ENCODE measurements around the gene IL2.

IL2 gene

DNA sequence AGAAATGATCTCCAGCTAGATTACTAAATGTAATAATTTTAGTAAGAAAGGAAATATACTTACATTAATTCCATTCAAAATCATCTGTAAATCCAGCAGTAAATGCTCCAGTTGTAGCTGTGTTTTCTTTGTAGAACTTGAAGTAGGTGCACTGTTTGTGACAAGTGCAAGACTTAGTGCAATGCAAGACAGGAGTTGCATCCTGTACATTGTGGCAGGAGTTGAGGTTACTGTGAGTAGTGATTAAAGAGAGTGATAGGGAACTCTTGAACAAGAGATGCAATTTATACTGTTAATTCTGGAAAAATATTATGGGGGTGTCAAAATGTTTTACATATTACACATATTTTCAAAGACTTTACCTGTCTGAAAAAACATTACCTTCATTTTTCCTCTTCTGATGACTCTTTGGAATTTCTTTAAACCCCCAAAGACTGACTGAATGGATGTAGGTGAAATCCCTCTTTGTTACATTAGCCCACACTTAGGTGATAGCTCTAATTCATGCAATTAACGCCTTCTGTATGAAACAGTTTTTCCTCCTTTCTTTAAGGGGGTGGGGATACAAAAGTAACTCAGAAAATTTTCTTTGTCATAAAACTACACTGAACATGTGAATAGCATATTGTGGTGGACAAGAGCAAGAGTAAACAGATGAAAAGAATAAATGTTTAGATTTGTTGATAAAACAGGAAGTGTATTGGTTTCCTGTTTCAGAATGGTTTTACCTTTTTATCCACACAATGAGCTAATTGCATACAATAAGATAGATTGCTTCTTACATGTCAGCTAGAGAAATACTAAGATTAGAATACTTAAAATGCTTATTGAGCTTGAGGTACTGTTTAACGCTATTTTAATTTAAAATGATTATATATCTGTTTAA is at the start of gene IL2:
Gene IL2 (minus strand): TSS at position 495 of the 886 bp plus-strand sequence. CDS start 285 bp downstream, at position 210.
- Histone ChIP-seq H3K36me3 (ENCODE audit: control insufficient read depth, insufficient read depth, low read length) (no peaks in the 10 kb centered on the region), H3K27me3 (ENCODE audit: control insufficient read depth, insufficient read depth, low read length) (no peaks in the 10 kb centered on the region), H3K9me3 (ENCODE audit: control insufficient read depth, low read length) (no peaks in the 10 kb centered on the region), H3K4me3 (ENCODE audit: low read length) (no peak within 1 kb of the TSS), H3K9ac (ENCODE audit: low read length) (no peak within 1 kb of the TSS), H3K4me1 (ENCODE audit: control insufficient read depth, insufficient read depth, low read length) (no peaks in the 10 kb centered on the region)

DNA sequence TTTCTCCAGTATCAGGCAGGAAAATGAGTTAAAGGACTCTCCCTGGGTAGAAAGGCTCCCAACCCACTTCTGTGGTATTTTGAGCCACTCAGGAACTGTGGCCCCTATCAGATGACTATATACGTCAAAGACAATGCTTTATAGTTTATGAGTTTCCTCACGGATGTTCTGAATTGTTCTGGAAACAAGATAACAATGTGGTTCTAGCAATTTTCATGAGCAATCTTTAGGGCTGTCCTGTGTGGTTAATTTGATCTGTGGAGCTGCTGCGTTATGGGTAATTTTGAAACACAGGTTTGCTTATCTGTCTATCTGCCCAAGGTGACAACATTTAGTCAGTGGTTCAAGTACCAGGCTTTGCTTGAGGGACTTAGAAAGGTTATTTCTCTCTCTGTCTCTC is 46.7 kb upstream of the IL2 start:
- Histone ChIP-seq H3K36me3 (ENCODE audit: control insufficient read depth, insufficient read depth, low read length) (no peaks in the 10 kb centered on the region), H3K27me3 (ENCODE audit: control insufficient read depth, insufficient read depth, low read length) (no peaks in the 10 kb centered on the region), H3K9ac (ENCODE audit: low read length) (no peak overlapping the region)

DNA sequence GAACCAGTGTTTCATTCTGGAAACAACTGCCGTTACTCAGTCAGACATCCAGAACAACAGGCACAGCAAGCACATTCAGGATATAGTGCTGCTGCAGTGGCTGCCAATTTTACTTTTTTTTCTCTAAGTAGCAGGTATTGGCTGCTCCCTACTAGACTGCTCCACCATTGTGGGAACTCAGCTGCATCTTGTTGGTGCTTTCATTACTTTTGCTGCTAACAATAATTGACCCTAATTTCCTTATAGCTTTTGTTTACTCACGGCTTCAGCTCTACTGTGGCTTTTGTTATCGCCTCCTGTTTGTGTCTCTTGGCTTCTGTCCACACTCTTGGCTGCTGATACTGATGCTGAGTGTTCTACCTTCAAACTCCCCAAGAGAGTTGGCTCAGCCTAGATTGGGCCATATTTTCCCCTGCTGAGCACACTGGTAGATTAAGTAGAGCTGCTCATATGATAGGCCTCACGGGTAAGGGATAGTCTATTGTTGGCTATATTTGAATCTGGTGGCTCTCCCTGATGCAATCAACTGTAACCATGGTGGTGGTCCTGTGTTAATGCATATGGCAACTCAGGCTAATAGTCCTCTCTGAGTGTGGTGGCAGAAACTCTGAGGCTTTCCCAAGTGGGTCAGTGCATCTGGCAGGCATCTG is 44.5 kb upstream of the IL2 start:
- Histone ChIP-seq H3K4me3 (ENCODE audit: low read length) (no peak overlapping the region), H3K9ac (ENCODE audit: low read length) (no peak overlapping the region), H3K36me3 (ENCODE audit: control insufficient read depth, insufficient read depth, low read length) (no peaks in the 10 kb centered on the region), H3K9me3 (ENCODE audit: control insufficient read depth, low read length) (no peaks in the 10 kb centered on the region), H3K4me1 (ENCODE audit: control insufficient read depth, insufficient read depth, low read length) (peaks cover 5% of the 10 kb centered on the region), H3K27me3 (ENCODE audit: control insufficient read depth, insufficient read depth, low read length) (no peaks in the 10 kb centered on the region)

More for the DNA sequence above, 46.7 kb upstream of the IL2 start:
- Histone ChIP-seq H3K4me1 (ENCODE audit: control insufficient read depth, insufficient read depth, low read length) (peaks cover 5% of the 10 kb centered on the region), H3K4me3 (ENCODE audit: low read length) (no peak overlapping the region), H3K9me3 (ENCODE audit: control insufficient read depth, low read length) (no peaks in the 10 kb centered on the region)

DNA sequence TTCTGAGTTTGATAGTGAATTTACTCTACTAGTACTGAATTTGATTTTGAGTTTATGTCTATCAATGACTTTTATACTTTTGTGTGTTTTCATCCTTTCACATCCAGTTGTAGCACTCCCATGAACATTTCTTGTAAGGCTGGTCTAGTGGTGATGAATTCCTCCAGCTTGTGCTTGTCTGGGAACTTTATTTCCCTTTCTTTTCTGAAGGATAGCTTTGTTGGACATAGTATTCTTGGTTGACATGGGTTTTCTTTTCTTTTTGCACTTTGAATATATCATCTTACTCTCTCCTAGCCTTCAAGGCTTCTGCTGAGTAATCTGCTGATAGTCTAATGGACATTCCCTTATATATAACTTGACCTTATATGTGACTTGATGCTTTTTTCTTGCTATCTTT is 32.5 kb upstream of the IL2 start:
- no peaks in the 10 kb centered on the region for H3K4me1 ChIP-seq (ENCODE audit: control insufficient read depth, insufficient read depth, low read length)
- H3K36me3 ChIP-seq (ENCODE audit: control insufficient read depth, insufficient read depth, low read length) = no peaks in the 10 kb centered on the region
- H3K9ac ChIP-seq (ENCODE audit: low read length) = no peak overlapping the region
- no peaks in the 10 kb centered on the region for H3K27me3 ChIP-seq (ENCODE audit: control insufficient read depth, insufficient read depth, low read length)
- H3K9me3 ChIP-seq (ENCODE audit: control insufficient read depth, low read length) = peaks cover 4% of the 10 kb centered on the region
- no peak overlapping the region for H3K4me3 ChIP-seq (ENCODE audit: low read length)

DNA sequence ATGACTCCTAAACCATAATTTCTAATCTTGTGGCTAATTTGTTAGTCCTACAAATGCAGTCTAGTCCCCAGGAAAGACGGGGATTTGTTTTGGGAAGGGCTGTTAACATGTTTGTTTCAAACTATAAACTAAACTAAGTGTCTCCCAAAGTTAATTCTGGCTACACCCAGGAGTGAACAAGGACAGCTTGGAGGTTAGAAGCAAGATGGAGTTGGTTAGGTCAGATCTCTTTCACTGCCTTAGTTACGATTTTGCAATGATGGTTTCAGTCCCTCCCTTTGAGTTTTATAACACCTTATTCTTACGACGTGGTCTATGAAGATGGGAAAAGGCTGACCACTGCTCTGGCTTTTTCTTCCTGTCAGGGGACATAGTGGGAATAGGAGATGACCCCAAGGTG is 27.0 kb upstream of the IL2 start:
- H3K4me1 ChIP-seq (ENCODE audit: control insufficient read depth, insufficient read depth, low read length) = no peaks in the 10 kb centered on the region
- no peaks in the 10 kb centered on the region for H3K9me3 ChIP-seq (ENCODE audit: control insufficient read depth, low read length)
- no peak overlapping the region for H3K9ac ChIP-seq (ENCODE audit: low read length)
- no peak overlapping the region for H3K4me3 ChIP-seq (ENCODE audit: low read length)
- no peaks in the 10 kb centered on the region for H3K27me3 ChIP-seq (ENCODE audit: control insufficient read depth, insufficient read depth, low read length)
- H3K36me3 ChIP-seq (ENCODE audit: control insufficient read depth, insufficient read depth, low read length) = no peaks in the 10 kb centered on the region

DNA sequence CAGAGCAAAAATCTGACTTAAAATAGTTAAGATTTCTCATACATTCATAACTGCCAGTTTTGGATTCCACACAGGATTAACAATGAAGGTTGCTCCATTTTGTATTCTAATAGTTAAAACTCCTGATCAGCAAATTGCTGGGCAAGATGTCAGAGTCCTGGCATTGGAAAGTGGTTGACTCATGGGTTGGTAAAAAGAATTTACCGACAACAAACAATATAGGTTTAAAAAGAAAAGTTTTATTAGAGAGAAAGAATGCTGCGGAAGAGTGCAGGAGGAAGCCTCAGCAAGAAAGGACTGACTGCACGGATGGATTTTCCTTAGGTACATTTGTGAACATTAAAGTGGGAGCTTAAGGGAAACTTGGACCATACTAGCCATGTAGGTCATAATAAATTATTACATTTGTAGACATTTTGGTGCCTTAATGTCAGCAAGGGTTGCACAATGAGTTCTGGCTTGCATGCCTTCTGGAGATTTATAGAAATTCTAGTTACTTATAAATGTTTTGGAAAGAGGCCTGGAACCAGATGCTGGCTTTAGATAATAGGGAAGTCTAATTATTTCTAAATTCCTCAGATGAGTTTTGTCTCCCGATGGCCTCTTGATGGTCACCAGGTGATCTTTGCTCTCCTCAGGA is 25.4 kb upstream of the IL2 start:
- no peak overlapping the region for H3K4me3 ChIP-seq (ENCODE audit: low read length)
- no peaks in the 10 kb centered on the region for H3K4me1 ChIP-seq (ENCODE audit: control insufficient read depth, insufficient read depth, low read length)
- no peaks in the 10 kb centered on the region for H3K27me3 ChIP-seq (ENCODE audit: control insufficient read depth, insufficient read depth, low read length)
- no peak overlapping the region for H3K9ac ChIP-seq (ENCODE audit: low read length)
- no peaks in the 10 kb centered on the region for H3K36me3 ChIP-seq (ENCODE audit: control insufficient read depth, insufficient read depth, low read length)
- H3K9me3 ChIP-seq (ENCODE audit: control insufficient read depth, low read length) = no peaks in the 10 kb centered on the region

DNA sequence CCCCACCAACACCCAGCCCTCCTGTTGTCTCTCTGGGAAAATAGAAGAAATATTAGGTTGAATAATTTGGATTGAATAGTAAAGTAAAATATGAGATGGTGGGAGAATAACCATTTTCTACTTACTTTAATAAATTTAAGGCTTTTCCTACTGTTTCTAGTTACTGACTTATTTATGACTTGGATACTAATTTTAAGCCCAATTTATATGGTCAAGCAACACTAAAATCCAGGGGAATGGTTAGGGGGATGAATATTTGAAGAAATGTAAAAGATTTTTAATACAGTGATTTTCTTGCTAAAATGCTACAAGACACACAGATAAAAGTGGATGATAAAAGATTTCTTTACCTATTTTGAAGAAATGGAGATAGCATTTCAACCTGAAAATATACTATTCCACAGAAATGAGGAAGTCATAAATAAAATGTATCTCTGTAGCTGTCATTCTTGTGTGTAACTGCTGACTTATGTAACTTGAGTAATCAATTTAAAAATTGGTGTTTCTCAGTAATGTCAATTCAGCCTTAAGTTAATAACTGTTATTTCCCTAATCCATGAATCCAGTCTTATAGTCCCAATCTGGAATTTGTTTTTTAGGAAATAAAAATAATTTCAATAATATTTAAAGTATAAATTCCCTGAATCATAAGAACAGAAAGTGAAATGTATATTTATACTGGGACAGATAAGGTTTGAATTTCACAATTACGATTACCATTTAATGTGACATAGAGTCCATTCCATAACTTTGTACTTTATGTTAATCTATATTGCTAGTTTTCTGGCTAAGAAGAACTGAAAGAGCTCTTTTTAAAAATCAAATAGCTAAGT is 24.3 kb upstream of the IL2 start:
- no peaks in the 10 kb centered on the region for H3K9me3 ChIP-seq (ENCODE audit: control insufficient read depth, low read length)
- H3K27me3 ChIP-seq (ENCODE audit: control insufficient read depth, insufficient read depth, low read length) = no peaks in the 10 kb centered on the region
- H3K4me3 ChIP-seq (ENCODE audit: low read length) = no peak overlapping the region
- H3K4me1 ChIP-seq (ENCODE audit: control insufficient read depth, insufficient read depth, low read length) = no peaks in the 10 kb centered on the region
- no peaks in the 10 kb centered on the region for H3K36me3 ChIP-seq (ENCODE audit: control insufficient read depth, insufficient read depth, low read length)
- H3K9ac ChIP-seq (ENCODE audit: low read length) = no peak overlapping the region

DNA sequence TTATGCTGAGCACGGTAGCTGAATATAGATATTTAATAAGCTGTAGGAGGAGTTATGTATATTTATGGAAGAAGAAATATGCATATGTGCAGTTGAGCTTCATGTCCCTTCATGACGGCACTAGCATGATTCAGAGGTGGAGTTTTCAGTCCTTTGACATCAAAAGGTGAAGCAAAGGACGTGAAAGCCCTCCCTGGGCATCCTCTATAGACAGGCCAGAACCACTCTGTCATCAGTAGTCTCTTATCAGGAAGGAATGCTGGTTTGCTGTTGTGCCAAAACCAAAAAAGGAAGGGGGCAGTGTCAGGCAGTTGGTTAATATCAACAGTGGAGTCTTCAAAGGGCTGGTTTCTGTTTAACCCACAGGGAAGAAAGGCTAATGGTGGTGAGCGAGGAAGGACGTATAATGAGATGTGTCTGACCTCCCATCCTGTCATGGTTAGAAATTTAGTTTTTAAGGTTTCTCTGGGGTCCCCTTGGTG is 23.5 kb upstream of the IL2 start:
- Histone ChIP-seq H3K9ac (ENCODE audit: low read length) (no peak overlapping the region), H3K36me3 (ENCODE audit: control insufficient read depth, insufficient read depth, low read length) (no peaks in the 10 kb centered on the region), H3K9me3 (ENCODE audit: control insufficient read depth, low read length) (no peaks in the 10 kb centered on the region), H3K27me3 (ENCODE audit: control insufficient read depth, insufficient read depth, low read length) (no peaks in the 10 kb centered on the region), H3K4me3 (ENCODE audit: low read length) (no peak overlapping the region), H3K4me1 (ENCODE audit: control insufficient read depth, insufficient read depth, low read length) (no peaks in the 10 kb centered on the region)

DNA sequence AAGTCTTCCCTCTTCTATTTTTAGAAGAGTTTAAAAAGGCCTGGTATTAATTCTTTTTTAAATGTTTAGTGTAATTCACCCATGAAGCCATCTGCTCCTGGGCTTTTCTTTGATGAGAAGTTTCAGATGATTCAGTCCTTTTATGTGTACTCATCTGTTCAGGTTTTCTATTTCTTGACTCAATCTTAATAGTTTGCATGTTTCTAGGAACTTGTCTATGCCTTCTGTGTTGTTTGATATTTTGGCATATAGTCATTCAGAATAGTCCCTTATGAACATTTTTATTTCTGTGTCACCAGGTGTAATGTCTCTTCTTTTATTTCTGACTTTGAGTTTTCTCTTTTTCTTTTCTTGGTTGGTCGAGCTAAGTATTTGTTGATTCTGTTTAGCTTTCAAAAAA is 20.2 kb upstream of the IL2 start:
- Histone ChIP-seq H3K27me3 (ENCODE audit: control insufficient read depth, insufficient read depth, low read length) (no peaks in the 10 kb centered on the region), H3K4me3 (ENCODE audit: low read length) (no peak overlapping the region), H3K9ac (ENCODE audit: low read length) (no peak overlapping the region), H3K9me3 (ENCODE audit: control insufficient read depth, low read length) (no peaks in the 10 kb centered on the region), H3K4me1 (ENCODE audit: control insufficient read depth, insufficient read depth, low read length) (no peaks in the 10 kb centered on the region), H3K36me3 (ENCODE audit: control insufficient read depth, insufficient read depth, low read length) (no peaks in the 10 kb centered on the region)

DNA sequence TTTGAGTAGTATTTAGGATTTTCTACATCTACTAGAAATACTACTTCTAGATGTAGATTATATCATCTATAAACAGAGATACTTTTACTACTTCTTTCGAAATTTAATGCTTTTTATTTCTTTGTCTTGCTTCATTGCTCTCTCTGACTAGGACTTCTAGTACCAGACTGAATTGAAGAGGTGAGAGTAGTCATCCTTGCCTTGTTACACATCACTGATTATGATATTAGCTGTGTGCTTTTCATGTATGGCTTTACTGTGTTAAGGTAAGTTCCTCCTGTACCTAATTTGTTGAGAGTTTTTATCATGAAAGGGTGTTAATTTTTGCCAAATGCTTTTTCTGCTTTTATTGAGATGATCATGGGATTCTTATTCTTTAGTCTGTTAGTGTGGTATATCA is 19.6 kb upstream of the IL2 start:
- no peak overlapping the region for H3K9ac ChIP-seq (ENCODE audit: low read length)

DNA sequence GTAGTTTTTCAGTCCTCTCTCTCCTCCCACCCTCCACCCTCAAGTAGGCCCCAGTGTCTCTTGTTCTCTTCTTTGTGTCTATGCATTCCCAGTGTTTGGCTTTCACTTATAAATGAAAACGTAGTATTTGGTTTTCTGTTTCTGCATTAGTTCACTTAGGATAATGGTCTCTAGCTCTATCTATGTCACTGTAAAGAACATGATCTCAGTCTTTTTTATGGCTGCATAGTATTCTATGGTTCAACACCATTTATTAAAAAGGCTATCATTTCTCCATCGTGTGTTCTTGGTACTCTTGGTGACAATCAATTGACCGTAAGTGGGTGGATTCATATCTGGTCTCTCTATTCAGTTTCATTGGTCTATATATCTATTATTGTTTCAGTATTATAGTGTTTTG is 18.7 kb upstream of the IL2 start:
- H3K4me3 ChIP-seq (ENCODE audit: low read length) = no peak overlapping the region
- no peak overlapping the region for H3K9ac ChIP-seq (ENCODE audit: low read length)
- H3K9me3 ChIP-seq (ENCODE audit: control insufficient read depth, low read length) = no peaks in the 10 kb centered on the region
- no peaks in the 10 kb centered on the region for H3K4me1 ChIP-seq (ENCODE audit: control insufficient read depth, insufficient read depth, low read length)
- H3K27me3 ChIP-seq (ENCODE audit: control insufficient read depth, insufficient read depth, low read length) = no peaks in the 10 kb centered on the region
- H3K36me3 ChIP-seq (ENCODE audit: control insufficient read depth, insufficient read depth, low read length) = no peaks in the 10 kb centered on the region

More for the DNA sequence above, 19.6 kb upstream of the IL2 start:
- no peak overlapping the region for H3K4me3 ChIP-seq (ENCODE audit: low read length)
- H3K27me3 ChIP-seq (ENCODE audit: control insufficient read depth, insufficient read depth, low read length) = no peaks in the 10 kb centered on the region
- no peaks in the 10 kb centered on the region for H3K9me3 ChIP-seq (ENCODE audit: control insufficient read depth, low read length)
- no peaks in the 10 kb centered on the region for H3K4me1 ChIP-seq (ENCODE audit: control insufficient read depth, insufficient read depth, low read length)
- no peaks in the 10 kb centered on the region for H3K36me3 ChIP-seq (ENCODE audit: control insufficient read depth, insufficient read depth, low read length)

Data from mucosa of stomach (tissue), 1 donor.